ENCODE data around the gene VPS37D.
"Not testable (repeated sequence)": the region's sequence is repeated elsewhere in the genome, so short reads cannot be mapped to it uniquely, and the experiment has no call there.

VPS37D gene

DNA sequence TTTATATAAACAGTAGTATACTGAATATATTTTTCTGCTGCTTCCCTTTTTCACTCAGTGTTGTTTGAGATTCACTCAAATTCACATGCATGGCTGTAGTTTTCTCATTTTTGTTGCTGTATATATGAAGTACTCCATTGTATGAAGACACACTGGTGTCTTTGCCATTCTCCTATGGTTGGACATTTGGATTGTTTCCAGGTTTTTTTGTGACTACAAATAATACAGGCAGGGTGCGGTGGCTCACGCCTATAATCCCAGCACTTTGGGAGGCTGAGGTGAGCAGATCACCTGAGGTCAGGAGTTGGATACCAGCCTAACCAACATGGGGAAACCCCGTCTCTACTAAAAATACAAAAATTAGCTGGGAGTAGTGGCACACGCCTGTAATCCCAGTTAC lies 7.0 kb upstream of the VPS37D start:
- not testable (repeated sequence) for H2BK120ac ChIP-seq (ENCODE audit: low read depth, low read length); H3K36me3 ChIP-seq (ENCODE audit: control insufficient read depth, insufficient read depth, low read length); H4K5ac ChIP-seq (ENCODE audit: low read length); H4K8ac ChIP-seq (ENCODE audit: low read depth, low read length); H3K4me3 ChIP-seq (ENCODE audit: low read length); H3K56ac ChIP-seq (ENCODE audit: low read length); H3K27me3 ChIP-seq (ENCODE audit: insufficient read depth, low read length, poor library complexity); H2AK5ac ChIP-seq (ENCODE audit: low read length); H3K4me1 ChIP-seq (ENCODE audit: control insufficient read depth, low read depth, low read length); H3K23ac ChIP-seq (ENCODE audit: low read length); H3K79me2 ChIP-seq (ENCODE audit: control insufficient read depth, insufficient read depth, low read length); DNase-seq; H3K4ac ChIP-seq (ENCODE audit: low read depth, low read length); H2BK5ac ChIP-seq (ENCODE audit: low read length); H3K9ac ChIP-seq (ENCODE audit: low read length); H3K27ac ChIP-seq (ENCODE audit: low read depth, low read length); H3K79me1 ChIP-seq (ENCODE audit: low read length); H3K18ac ChIP-seq (ENCODE audit: low read length); H3K4me2 ChIP-seq (ENCODE audit: low read length); H2BK15ac ChIP-seq (replicated peaks; ENCODE audit: low read depth)
- WGBS (ENCODE audit: extremely low coverage, insufficient coverage, low lambda C conversion rate) = no CpG with 5 or more reads among the region's 4 CpGs

DNA sequence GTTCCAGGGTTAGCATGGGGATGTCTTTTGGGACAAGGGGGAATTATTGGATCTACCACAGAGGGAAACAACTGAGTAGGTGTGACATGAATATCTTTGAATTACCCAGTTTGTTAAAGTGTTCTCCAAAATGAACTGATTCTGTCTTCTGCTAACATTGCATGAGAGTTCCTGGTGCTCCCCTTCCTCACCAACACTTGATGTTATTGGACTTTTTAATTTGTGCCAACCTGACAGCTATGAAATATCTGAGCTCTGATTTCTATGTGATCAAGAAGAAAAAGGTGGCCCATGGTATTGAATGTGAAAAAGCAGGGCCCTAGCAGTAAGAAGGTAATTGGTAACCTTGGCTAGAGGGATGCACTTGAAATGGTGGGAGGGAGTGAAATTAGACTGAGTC lies 4.6 kb upstream of the VPS37D start:
- H3K27me3 ChIP-seq (ENCODE audit: insufficient read depth, low read length, poor library complexity) = no peaks in the 10 kb centered on the region
- H3K4me2 ChIP-seq (ENCODE audit: low read length) = no peak overlapping the region
- no peak overlapping the region for H2AK5ac ChIP-seq (ENCODE audit: low read length)
- no peaks in the 10 kb centered on the region for H3K4me1 ChIP-seq (ENCODE audit: control insufficient read depth, low read depth, low read length)
- H4K8ac ChIP-seq (ENCODE audit: low read depth, low read length) = no peak overlapping the region
- H2BK120ac ChIP-seq (ENCODE audit: low read depth, low read length) = no peak overlapping the region
- no peak for DNase-seq
- H3K9ac ChIP-seq (ENCODE audit: low read length) = no peak overlapping the region
- no peak overlapping the region for H3K4me3 ChIP-seq (ENCODE audit: low read length)
- H3K23ac ChIP-seq (ENCODE audit: low read length) = no peak overlapping the region
- H3K36me3 ChIP-seq (ENCODE audit: control insufficient read depth, insufficient read depth, low read length) = no peaks in the 10 kb centered on the region
- H3K56ac ChIP-seq (ENCODE audit: low read length) = no peak overlapping the region
- H2BK15ac ChIP-seq (replicated peaks; ENCODE audit: low read depth) = no peak overlapping the region
- H2BK5ac ChIP-seq (ENCODE audit: low read length) = no peak overlapping the region
- H3K18ac ChIP-seq (ENCODE audit: low read length) = no peak overlapping the region
- no peak overlapping the region for H4K5ac ChIP-seq (ENCODE audit: low read length)
- H3K79me1 ChIP-seq (ENCODE audit: low read length) = no peaks in the 10 kb centered on the region
- no peak overlapping the region for H3K4ac ChIP-seq (ENCODE audit: low read depth, low read length)
- no peaks in the 10 kb centered on the region for H3K79me2 ChIP-seq (ENCODE audit: control insufficient read depth, insufficient read depth, low read length)
- H3K27ac ChIP-seq (ENCODE audit: low read depth, low read length) = no peak overlapping the region

DNA sequence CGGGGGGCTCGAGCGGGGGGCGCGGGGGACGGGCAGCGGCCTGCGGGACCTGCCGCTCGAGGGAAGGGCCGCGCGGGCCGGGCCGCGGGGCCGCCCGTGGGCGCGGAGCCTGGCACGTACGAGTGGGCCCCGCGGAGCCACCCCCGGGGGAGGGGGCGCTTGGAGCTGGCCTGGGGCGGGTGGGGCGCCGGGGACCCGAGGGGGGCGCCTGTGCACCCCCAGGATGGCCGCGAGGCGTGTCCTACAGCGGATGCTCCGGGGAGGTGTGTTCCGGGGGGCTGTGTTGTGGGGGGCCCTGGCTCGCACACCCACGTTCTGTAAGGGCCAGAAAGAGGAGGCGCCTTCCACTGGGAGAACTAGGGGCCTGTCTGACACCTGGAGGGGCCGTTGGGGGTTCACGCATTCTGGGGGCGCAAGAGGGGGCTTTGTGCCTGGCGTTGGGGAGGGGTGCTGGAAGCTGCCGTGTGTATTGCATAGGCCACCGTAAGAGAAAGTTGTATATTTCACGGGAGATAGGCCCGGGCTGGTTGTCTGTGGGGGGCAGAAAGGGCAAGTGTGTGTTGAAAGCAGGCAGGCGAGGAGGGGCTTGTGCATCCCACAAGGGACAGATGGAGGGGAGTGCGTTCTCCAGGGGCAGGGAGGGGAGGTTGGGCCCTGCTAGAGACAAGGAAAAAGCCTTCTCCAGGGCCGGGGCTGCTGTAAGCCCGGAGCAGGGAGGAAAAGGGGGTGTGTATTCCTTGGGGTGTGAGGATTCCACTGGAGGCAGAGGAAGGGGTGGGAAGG lies 663 bp downstream of the VPS37D start:
- no peak overlapping the region for H3K27ac ChIP-seq (ENCODE audit: low read depth, low read length)
- no peak overlapping the region for H2BK15ac ChIP-seq (replicated peaks; ENCODE audit: low read depth)
- no peak overlapping the region for H4K8ac ChIP-seq (ENCODE audit: low read depth, low read length)
- H4K5ac ChIP-seq (ENCODE audit: low read length) = no peak overlapping the region
- H2AK5ac ChIP-seq (ENCODE audit: low read length) = no peak overlapping the region
- no peak for DNase-seq
- no peak overlapping the region for H3K23ac ChIP-seq (ENCODE audit: low read length)
- no peaks in the 10 kb centered on the region for H3K4me1 ChIP-seq (ENCODE audit: control insufficient read depth, low read depth, low read length)
- no peaks in the 10 kb centered on the region for H3K79me2 ChIP-seq (ENCODE audit: control insufficient read depth, insufficient read depth, low read length)
- no peak overlapping the region for H2BK5ac ChIP-seq (ENCODE audit: low read length)
- H3K4me3 ChIP-seq (ENCODE audit: low read length) = peak overlapping the region; percentile 40
- H2BK120ac ChIP-seq (ENCODE audit: low read depth, low read length) = no peak overlapping the region
- peak overlapping the region; percentile 17 for H3K4ac ChIP-seq (ENCODE audit: low read depth, low read length)
- no peaks in the 10 kb centered on the region for H3K27me3 ChIP-seq (ENCODE audit: insufficient read depth, low read length, poor library complexity)
- peak overlapping the region; percentile 54 for H3K9ac ChIP-seq (ENCODE audit: low read length)
- no peaks in the 10 kb centered on the region for H3K79me1 ChIP-seq (ENCODE audit: low read length)
- peak overlapping the region; percentile 73 for H3K56ac ChIP-seq (ENCODE audit: low read length)
- no peaks in the 10 kb centered on the region for H3K36me3 ChIP-seq (ENCODE audit: control insufficient read depth, insufficient read depth, low read length)
- peak overlapping the region; percentile 75 for H3K18ac ChIP-seq (ENCODE audit: low read length)
- no CpG with 5 or more reads among the region's 52 CpGs for WGBS (ENCODE audit: extremely low coverage, insufficient coverage, low lambda C conversion rate)
- peak overlapping the region; percentile 25 for H3K4me2 ChIP-seq (ENCODE audit: low read length)

- Histone ChIP-seq H3K9ac (ENCODE audit: low read length) (peak overlapping the region; percentile 27), H3K18ac (ENCODE audit: low read length) (no peak overlapping the region), H2AK5ac (ENCODE audit: low read length) (no peak overlapping the region), H3K79me2 (ENCODE audit: control insufficient read depth, insufficient read depth, low read length) (no peaks in the 10 kb centered on the region), H2BK5ac (ENCODE audit: low read length) (no peak overlapping the region), H2BK15ac (replicated peaks; ENCODE audit: low read depth) (no peak overlapping the region), H3K4me1 (ENCODE audit: control insufficient read depth, low read depth, low read length) (no peaks in the 10 kb centered on the region), H3K27me3 (ENCODE audit: insufficient read depth, low read length, poor library complexity) (no peaks in the 10 kb centered on the region), H4K5ac (ENCODE audit: low read length) (no peak overlapping the region), H3K4me3 (ENCODE audit: low read length) (no peak overlapping the region), H4K8ac (ENCODE audit: low read depth, low read length) (no peak overlapping the region), H3K4ac (ENCODE audit: low read depth, low read length) (no peak overlapping the region), H3K56ac (ENCODE audit: low read length) (peak overlapping the region; percentile 73), H3K36me3 (ENCODE audit: control insufficient read depth, insufficient read depth, low read length) (no peaks in the 10 kb centered on the region), H3K4me2 (ENCODE audit: low read length) (no peak overlapping the region), H3K79me1 (ENCODE audit: low read length) (no peaks in the 10 kb centered on the region), H2BK120ac (ENCODE audit: low read depth, low read length) (no peak overlapping the region), H3K23ac (ENCODE audit: low read length) (no peak overlapping the region), H3K27ac (ENCODE audit: low read depth, low read length) (no peak overlapping the region)
- DNase-seq = no peak
- no CpG with 5 or more reads among the region's 5 CpGs for WGBS (ENCODE audit: extremely low coverage, insufficient coverage, low lambda C conversion rate)
These were observed 1.2 kb downstream of the VPS37D start for GRCh38 chr7:73668886-73669230.

DNA sequence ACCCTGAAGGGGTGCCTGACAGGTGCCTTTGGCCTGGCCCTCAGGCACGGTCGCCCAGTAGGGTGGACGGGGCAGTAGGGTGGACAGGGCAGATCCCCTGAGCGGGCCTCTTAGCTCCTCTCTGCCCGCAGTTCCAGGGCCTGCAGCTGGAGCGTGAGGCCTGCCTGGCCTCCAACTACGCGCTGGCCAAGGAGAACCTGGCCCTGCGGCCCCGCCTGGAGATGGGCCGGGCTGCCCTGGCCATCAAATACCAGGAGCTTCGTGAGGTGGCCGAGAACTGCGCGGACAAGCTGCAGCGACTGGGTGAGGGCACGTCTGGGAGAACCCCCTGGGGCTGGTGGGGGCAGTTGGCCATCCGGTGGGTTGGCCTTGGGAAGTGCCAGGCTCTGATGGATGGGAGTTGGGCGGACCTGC lies 1.7 kb downstream of the VPS37D start:
- Histone ChIP-seq H3K4me3 (ENCODE audit: low read length) (no peak overlapping the region), H3K4me2 (ENCODE audit: low read length) (no peak overlapping the region), H3K18ac (ENCODE audit: low read length) (no peak overlapping the region), H4K5ac (ENCODE audit: low read length) (no peak overlapping the region), H3K56ac (ENCODE audit: low read length) (no peak overlapping the region), H4K8ac (ENCODE audit: low read depth, low read length) (no peak overlapping the region), H3K36me3 (ENCODE audit: control insufficient read depth, insufficient read depth, low read length) (no peaks in the 10 kb centered on the region), H3K27ac (ENCODE audit: low read depth, low read length) (no peak overlapping the region), H3K4ac (ENCODE audit: low read depth, low read length) (no peak overlapping the region), H3K79me1 (ENCODE audit: low read length) (no peaks in the 10 kb centered on the region), H3K27me3 (ENCODE audit: insufficient read depth, low read length, poor library complexity) (no peaks in the 10 kb centered on the region), H2BK5ac (ENCODE audit: low read length) (no peak overlapping the region), H3K79me2 (ENCODE audit: control insufficient read depth, insufficient read depth, low read length) (no peaks in the 10 kb centered on the region), H3K9ac (ENCODE audit: low read length) (no peak overlapping the region), H3K23ac (ENCODE audit: low read length) (no peak overlapping the region), H2BK120ac (ENCODE audit: low read depth, low read length) (no peak overlapping the region), H3K4me1 (ENCODE audit: control insufficient read depth, low read depth, low read length) (no peaks in the 10 kb centered on the region), H2AK5ac (ENCODE audit: low read length) (no peak overlapping the region), H2BK15ac (replicated peaks; ENCODE audit: low read depth) (no peak overlapping the region)
- WGBS (ENCODE audit: extremely low coverage, insufficient coverage, low lambda C conversion rate) = no CpG with 5 or more reads among the region's 19 CpGs
- DNase-seq = no peak

GRCh38 chr7:73669858-73670385 lies 2.3 kb downstream of the VPS37D start:
- WGBS (ENCODE audit: extremely low coverage, insufficient coverage, low lambda C conversion rate) = no CpG with 5 or more reads among the region's 12 CpGs
- H3K4me1 ChIP-seq (ENCODE audit: control insufficient read depth, low read depth, low read length) = no peaks in the 10 kb centered on the region
- H3K79me2 ChIP-seq (ENCODE audit: control insufficient read depth, insufficient read depth, low read length) = no peaks in the 10 kb centered on the region
- no peak overlapping the region for H2BK120ac ChIP-seq (ENCODE audit: low read depth, low read length)
- H3K27me3 ChIP-seq (ENCODE audit: insufficient read depth, low read length, poor library complexity) = no peaks in the 10 kb centered on the region
- H3K56ac ChIP-seq (ENCODE audit: low read length) = no peak overlapping the region
- H3K27ac ChIP-seq (ENCODE audit: low read depth, low read length) = no peak overlapping the region
- no peak overlapping the region for H2BK5ac ChIP-seq (ENCODE audit: low read length)
- H4K5ac ChIP-seq (ENCODE audit: low read length) = no peak overlapping the region
- no peaks in the 10 kb centered on the region for H3K79me1 ChIP-seq (ENCODE audit: low read length)
- no peaks in the 10 kb centered on the region for H3K36me3 ChIP-seq (ENCODE audit: control insufficient read depth, insufficient read depth, low read length)
- no peak overlapping the region for H2AK5ac ChIP-seq (ENCODE audit: low read length)
- no peak for DNase-seq
- H3K4me3 ChIP-seq (ENCODE audit: low read length) = no peak overlapping the region
- no peak overlapping the region for H2BK15ac ChIP-seq (replicated peaks; ENCODE audit: low read depth)
- no peak overlapping the region for H4K8ac ChIP-seq (ENCODE audit: low read depth, low read length)
- H3K4ac ChIP-seq (ENCODE audit: low read depth, low read length) = no peak overlapping the region
- no peak overlapping the region for H3K18ac ChIP-seq (ENCODE audit: low read length)
- no peak overlapping the region for H3K4me2 ChIP-seq (ENCODE audit: low read length)
- no peak overlapping the region for H3K23ac ChIP-seq (ENCODE audit: low read length)
- no peak overlapping the region for H3K9ac ChIP-seq (ENCODE audit: low read length)
